NCI-H1105 treated with DMSO at 0.1 percent for 48 hours (cell line): ENCODE results near the gene CAB39.
A peak's percentile ranks its signal among the peaks of the same experiment; 100 is the strongest.

Experiments
- DNase-seq: peaks from one replicate; lab custom pipeline; 2025; lab: John Stamatoyannopoulos, UW

CAB39 gene

DNA sequence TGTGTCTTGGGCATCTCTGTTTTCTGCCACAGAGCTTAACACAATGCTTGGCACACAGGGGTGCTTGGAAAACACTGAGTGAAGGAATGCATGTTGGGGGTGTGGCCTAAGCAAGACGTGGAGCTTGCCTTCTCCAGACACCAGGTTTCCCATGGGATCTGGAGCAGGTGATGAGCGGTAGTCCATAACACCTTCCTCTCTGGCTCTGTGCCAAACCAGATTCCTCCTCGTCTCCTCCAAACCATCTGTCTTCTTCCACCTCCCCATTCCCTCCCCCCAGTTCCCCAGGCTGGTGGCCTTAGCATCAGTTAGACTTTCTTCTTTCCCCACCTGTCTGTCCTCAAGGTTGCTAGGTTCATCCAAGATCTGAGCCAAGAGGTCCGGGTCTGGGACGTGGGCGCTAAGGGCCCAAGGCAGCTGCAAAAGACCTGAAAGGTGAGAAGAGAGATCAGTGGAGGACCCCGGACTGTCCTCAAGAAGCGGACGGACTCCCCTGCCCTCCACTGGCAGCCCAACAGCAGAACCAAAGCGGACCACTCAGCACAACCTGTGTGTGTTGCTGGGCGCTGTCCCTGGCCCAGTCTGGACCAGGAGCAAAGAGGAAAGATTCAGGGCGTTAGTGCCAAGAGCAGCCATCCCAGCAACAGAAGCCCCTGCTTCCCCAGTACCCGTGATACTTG lies 150.9 kb downstream of the CAB39 start:
- DNase-seq = no peak

GRCh38 chr2:230864122-230864604 lies 151.5 kb downstream of the CAB39 start:
- no peak for DNase-seq

- peak; percentile 65 for DNase-seq
Observed at GRCh38 chr2:230864605-230865306, 152.1 kb downstream of the CAB39 start, which contains the start of gene ITM2C. TSS of gene ITM2C (plus strand) at chr2:230864942. CDS start at chr2:230865026, 84 bp downstream.

DNA sequence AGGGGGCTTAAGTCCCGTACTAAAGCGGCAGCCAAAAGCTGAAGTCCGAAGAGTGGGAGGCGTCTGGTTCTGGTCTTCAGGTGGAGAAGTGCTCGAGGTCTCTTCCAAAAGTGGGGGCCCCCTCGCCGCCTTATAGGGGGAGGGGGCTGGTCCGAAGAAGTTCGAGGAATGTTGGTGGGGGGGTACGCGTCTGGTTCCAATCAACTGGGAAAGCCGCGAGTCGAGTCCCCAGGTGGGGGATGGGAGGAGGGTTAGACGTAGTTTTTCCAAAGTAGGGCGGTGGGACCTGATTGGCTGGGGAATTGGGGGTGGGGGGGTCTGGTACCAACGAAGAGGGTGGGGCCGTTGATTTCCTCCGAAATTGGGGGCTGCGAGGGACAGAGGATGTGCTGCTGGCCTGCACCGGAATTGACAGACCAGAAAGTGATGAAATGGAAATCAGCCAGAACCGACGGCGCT lies 152.7 kb downstream of the CAB39 start:
- DNase-seq = no peak

- no peak for DNase-seq
Observed at GRCh38 chr2:230865766-230866755, 153.4 kb downstream of the CAB39 start.

DNA sequence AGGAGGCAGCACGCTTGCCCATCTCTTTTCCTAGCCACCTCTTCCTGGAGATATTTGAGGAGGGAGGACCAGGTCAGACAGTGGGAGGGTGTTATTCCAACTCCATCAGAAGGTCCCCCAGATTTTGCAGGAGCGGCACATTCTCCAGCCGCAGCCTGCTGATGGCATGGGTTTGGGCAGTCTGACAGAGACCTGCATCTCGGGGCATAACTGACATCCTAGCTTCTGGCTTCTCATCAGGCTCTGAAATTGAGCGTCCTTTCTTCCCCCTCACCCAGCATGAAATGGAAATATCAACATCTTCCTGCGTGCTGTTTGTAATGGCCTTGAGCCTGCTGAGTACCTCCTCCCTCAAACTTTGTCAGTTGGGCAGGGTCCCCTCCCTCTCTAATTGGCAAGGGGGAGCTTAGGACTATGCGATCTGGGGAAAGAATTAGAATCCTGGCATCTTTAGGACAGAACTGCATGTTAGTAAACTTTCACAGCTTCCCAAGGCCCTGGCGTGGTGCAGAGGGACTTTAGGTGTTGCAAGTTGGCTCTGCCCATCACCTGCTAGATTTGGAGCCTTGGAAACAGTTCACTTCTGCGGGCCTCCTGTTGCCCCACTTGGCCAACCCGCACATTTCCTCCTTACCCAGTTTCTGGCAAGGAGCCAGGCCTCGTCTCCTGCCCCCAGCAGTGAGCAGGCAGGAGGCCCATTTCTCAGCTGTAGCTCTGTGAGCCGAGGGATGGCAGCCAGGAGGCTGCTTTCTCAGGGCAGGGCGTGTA lies 154.3 kb downstream of the CAB39 start:
- DNase-seq = peak; percentile 38

- DNase-seq = peak; percentile 21
Observed at GRCh38 chr2:230868161-230868946, 155.7 kb downstream of the CAB39 start.

DNA sequence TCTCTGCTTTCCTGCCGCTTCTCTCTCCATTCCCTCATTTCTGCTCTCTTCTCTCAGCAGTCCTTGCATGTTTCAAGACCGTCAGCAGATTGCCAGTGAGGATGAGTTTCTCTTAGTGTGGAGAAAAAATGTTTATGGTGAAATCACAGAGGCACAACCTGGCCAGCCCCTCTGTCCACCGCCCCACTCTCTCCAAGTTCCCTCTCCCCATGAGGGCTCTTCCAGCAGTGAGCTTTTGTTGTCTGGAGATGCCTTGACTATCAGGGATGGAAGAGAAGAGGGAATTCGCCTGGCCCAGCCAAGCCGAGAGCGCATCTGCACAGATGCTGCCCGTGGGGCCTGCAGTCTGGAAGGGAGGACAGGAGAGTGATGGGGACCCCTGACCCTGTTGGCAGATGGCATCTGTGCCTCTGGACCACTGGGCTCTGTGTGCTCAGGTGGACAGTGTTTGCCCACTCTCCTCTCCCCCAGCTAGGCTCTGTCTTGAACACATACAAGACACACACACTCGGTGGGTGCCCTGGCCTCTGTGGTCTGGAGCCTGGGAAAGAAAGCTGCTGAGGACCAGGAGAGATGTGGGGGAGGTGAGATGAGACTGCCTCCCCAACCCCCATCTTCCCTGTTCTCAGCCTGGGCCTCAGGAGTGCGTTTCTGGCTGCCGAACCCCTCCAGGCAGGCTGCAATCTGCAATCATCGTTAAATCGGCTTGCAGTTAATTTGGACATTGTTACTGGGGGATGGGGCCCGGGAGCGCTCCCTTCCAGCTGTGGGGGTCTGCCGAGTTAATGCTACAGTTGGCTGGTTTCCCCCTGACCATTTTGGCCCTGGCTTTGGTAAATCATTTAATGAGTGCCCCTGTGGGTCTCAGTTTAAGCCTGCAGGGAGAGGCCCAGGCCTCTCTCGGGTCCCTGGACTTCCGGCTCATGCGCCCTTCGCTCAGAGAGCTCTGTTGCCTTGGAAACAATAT lies 156.6 kb downstream of the CAB39 start:
- no peak for DNase-seq

GRCh38 chr2:230869914-230870543 lies 157.4 kb downstream of the CAB39 start:
- no peak for DNase-seq
